GM10266 (cell line): Measurements from ENCODE around the gene ADGB.

ENCODE experiments used
- DNase-seq: peaks from one replicate; pipeline ENCODE4 v3.0.0; 2012; ENCODE audit errors: extremely low spot score
- CTCF ChIP-seq: IDR thresholded peaks from 2 replicates; pipeline ENCODE4 v1.5.1; 2012; ENCODE audit warnings: mild to moderate bottlenecking, low read depth; ENCODE audit not compliant: control insufficient read depth, insufficient read depth; ENCODE audit errors: missing control alignments

ADGB gene

DNA sequence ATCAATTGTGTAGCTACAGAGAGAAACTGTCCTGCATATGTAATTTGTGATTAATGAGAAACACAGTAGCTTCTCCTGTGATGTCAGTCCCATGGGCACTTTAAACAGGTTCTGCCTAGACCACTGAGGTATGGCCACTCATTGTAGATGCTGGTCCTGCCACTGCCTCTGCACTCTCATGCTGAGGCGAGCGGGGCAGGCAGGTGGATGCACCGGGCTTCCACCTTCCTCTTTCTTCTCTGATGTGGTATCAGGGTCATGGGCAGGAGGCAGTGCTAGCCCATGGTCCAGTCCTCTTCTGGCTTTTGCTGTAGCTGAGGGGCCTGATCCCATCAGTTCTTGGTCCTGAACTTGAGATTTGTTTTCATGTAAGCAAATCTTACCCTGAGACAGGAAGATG lies 58.7 kb downstream of the ADGB start:
- no peak for TF ChIP-seq CTCF
- no peak for DNase-seq

- no peak for DNase-seq
- TF ChIP-seq CTCF: no peak
These were observed 66.1 kb downstream of the ADGB start for GRCh38 chr6:146664871-146665360.

GRCh38 chr6:146666909-146667308 lies 68.1 kb downstream of the ADGB start:
- no peak for TF ChIP-seq CTCF
- no peak for DNase-seq

DNA sequence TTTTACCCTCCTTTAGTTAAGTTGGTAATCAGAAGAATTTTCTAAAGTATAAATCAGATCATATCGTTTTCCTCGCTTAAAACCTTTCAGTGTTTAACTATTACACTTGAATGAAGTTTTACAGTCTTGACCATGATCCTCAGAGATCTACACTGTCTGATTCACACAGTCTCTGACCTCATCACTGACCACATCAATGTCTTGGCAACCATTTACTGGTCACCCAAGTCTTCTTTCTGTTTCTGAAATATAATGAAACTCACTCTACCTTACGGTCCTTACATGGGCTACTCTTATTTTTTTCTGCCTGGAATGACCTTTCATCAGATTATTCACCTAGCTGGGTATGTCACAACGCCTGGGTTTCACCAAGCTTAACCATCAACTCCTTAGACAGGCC lies 71.4 kb downstream of the ADGB start:
- DNase-seq: no peak
- no peak for TF ChIP-seq CTCF

DNA sequence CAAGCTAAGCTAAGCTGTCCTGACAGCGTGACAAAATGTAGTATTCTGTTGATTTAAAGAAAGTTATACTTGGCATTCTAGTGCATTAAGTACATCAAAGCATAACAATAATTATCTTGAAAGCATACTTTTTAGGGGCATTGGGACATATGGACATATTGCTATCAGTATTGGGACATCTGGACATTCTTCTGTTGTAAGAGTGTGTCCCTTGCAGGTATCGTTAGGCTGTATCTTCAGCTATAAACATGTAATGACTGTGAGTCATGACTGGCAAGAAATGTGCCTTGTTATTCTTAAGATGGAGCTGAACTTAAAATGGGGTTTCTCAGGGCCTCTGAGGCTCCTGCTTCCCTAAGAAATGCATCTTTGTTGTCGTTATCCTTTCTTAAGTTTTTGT lies 74.3 kb downstream of the ADGB start:
- TF ChIP-seq CTCF: no peak
- DNase-seq: no peak

DNA sequence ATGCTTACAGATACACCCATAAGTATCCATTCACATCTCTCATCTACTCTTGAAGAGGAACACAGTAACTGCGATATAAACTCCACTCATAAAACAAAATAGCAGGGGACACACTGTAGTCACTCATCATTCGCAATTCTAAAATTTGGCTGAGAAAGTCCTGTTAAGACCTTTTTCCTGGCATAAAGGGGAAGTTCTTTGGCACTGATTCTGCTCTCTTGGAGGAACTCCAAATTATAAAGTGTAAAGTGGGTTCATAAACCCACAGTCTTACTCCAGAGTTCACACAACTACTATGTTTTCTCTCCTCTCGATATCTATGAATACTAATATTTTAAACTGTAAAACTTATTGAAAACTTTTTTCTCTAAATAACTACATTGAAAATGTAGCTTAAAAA lies 80.6 kb downstream of the ADGB start:
- no peak for TF ChIP-seq CTCF
- DNase-seq: no peak

GRCh38 chr6:146682919-146683318 lies 84.1 kb downstream of the ADGB start:
- no peak for TF ChIP-seq CTCF
- no peak for DNase-seq
